IMR-90 (cell line): ENCODE data around the gene FMN2. TPM values are rescaled to one million over a fixed set of nuclear protein-coding genes. Genes with fewer than 3 reads are reported as not detected.

Source experiments
- ATAC-seq: fragments of 200-7000 bp; cut with Tn5 transposase; 2 replicates; pipeline ENCODE4 v1.9.1; 2020; ENCODE audit warnings: low read depth, mild to moderate bottlenecking, moderate library complexity
- BruUV-seq: library from RNA; stranded (reverse); fragments of 400-500 nt; replicated peaks from 2 replicates; lab custom pipeline; 2021; lab: Mats Ljungman, UMichigan
- CTCF ChIA-PET: fragments of 300-600 bp; formaldehyde crosslinking; extraction: SDS; loops from one replicate; lab custom pipeline; 2021; ENCODE audit warnings: antibody characterized with exemption; lab: Yijun Ruan, JAX
- POLR2A ChIA-PET: fragments of 300-600 bp; sonication (Branson Sonifier 250); formaldehyde crosslinking; loops from one replicate; lab custom pipeline; 2022; ENCODE audit warnings: antibody characterized with exemption; ENCODE audit not compliant: unreplicated experiment; lab: Charles Lee
- DNase-seq: peaks from one replicate; pipeline ENCODE4 v3.0.0; 2013
- H2AFZ ChIP-seq: replicated peaks from 2 replicates; pipeline ENCODE3; 2013; ENCODE audit warnings: low read length, mild to moderate bottlenecking; ENCODE audit not compliant: poor library complexity
- H2AK5ac ChIP-seq: 2 replicates; pipeline ENCODE4 v1.6.1; 2013; ENCODE audit warnings: low read depth, low read length, inconsistent platforms
- H2AK9ac ChIP-seq: replicated peaks from 2 replicates; pipeline ENCODE3; 2013; ENCODE audit warnings: mild to moderate bottlenecking, low read depth, low read length, moderate library complexity; ENCODE audit not compliant: poor library complexity
- H2BK120ac ChIP-seq: 2 replicates; pipeline ENCODE4 v1.6.1; 2013; ENCODE audit warnings: low read depth, low read length, inconsistent platforms
- H2BK15ac ChIP-seq: 3 replicates; pipeline ENCODE4 v1.6.1; 2013; ENCODE audit warnings: low read depth, low read length, inconsistent platforms
- H2BK20ac ChIP-seq: 2 replicates; pipeline ENCODE4 v1.6.1; 2013; ENCODE audit warnings: low read depth, mild to moderate bottlenecking, inconsistent platforms, low read length, moderate library complexity
- H2BK5ac ChIP-seq: 2 replicates; pipeline ENCODE4 v1.6.1; 2013; ENCODE audit warnings: mild to moderate bottlenecking, low read depth, low read length, inconsistent platforms; ENCODE audit not compliant: poor library complexity, severe bottlenecking
- H3K14ac ChIP-seq: replicated peaks from 2 replicates; pipeline ENCODE4 v1.6.1; 2013; ENCODE audit warnings: low read depth, low read length, inconsistent platforms
- H3K18ac ChIP-seq: 2 replicates; pipeline ENCODE4 v1.6.1; 2013; ENCODE audit warnings: low read depth, low read length, control low read depth
- H3K23ac ChIP-seq: 2 replicates; pipeline ENCODE4 v1.6.1; 2013; ENCODE audit warnings: low read depth, low read length, inconsistent platforms
- H3K27ac ChIP-seq: 2 replicates; pipeline ENCODE4 v1.5.1; 2013; ENCODE audit warnings: mild to moderate bottlenecking, control low read depth, low read length; ENCODE audit not compliant: insufficient read depth
- H3K27me3 ChIP-seq: 2 replicates; pipeline ENCODE4 v1.6.1; 2013; ENCODE audit warnings: low read length; ENCODE audit not compliant: control insufficient read depth, insufficient read depth
- H3K36me3 ChIP-seq: 2 replicates; pipeline ENCODE4 v1.6.1; 2013; ENCODE audit warnings: low read length, mixed read lengths; ENCODE audit not compliant: control insufficient read depth, insufficient read depth
- H3K4ac ChIP-seq: 2 replicates; pipeline ENCODE4 v1.6.1; 2013; ENCODE audit warnings: low read depth, low read length, inconsistent platforms
- H3K4me1 ChIP-seq: 2 replicates; pipeline ENCODE4 v1.6.1; 2013; ENCODE audit warnings: low read length, mixed read lengths; ENCODE audit not compliant: control insufficient read depth, insufficient read depth
- H3K4me2 ChIP-seq: 2 replicates; pipeline ENCODE4 v1.6.1; 2013; ENCODE audit warnings: low read depth, mild to moderate bottlenecking, control low read depth, low read length, moderate library complexity
- H3K4me3 ChIP-seq: 2 replicates; pipeline ENCODE4 v1.5.1; 2013; ENCODE audit warnings: low read depth, mild to moderate bottlenecking, control low read depth, low read length, moderate library complexity; ENCODE audit not compliant: insufficient read depth
- H3K56ac ChIP-seq: 2 replicates; pipeline ENCODE4 v1.6.1; 2013; ENCODE audit warnings: low read length, inconsistent platforms; ENCODE audit not compliant: insufficient read depth; ENCODE audit errors: extremely low read depth
- H3K79me1 ChIP-seq, 2 experiments: 2 replicates each; pipeline ENCODE4 v1.6.1; 2013; ENCODE audit warnings: low read length in 2 of 2, inconsistent platforms in 1 of 2, low read depth in 1 of 2
- H3K9ac ChIP-seq: 2 replicates; pipeline ENCODE4 v1.6.1; 2013; ENCODE audit warnings: low read depth, low read length, control low read depth
- H3K9me1 ChIP-seq: 2 replicates; pipeline ENCODE4 v1.6.1; 2013; ENCODE audit warnings: low read length, inconsistent platforms; ENCODE audit not compliant: insufficient read depth
- H3K9me3 ChIP-seq: 2 replicates; pipeline ENCODE4 v1.6.1; 2013; ENCODE audit warnings: low read length; ENCODE audit not compliant: control insufficient read depth, insufficient read depth
- H4K20me1 ChIP-seq: 2 replicates; pipeline ENCODE4 v1.6.1; 2013; ENCODE audit warnings: low read length, inconsistent platforms; ENCODE audit not compliant: insufficient read depth
- H4K5ac ChIP-seq: 2 replicates; pipeline ENCODE4 v1.6.1; 2013; ENCODE audit warnings: mild to moderate bottlenecking, low read depth, low read length, control low read depth
- H4K8ac ChIP-seq, 2 experiments: 2 replicates each; pipeline ENCODE4 v1.6.1; 2013; ENCODE audit warnings: low read depth in 2 of 2, low read length in 2 of 2, control low read depth in 1 of 2, inconsistent platforms in 1 of 2
- H4K91ac ChIP-seq: 2 replicates; pipeline ENCODE4 v1.6.1; 2013; ENCODE audit warnings: low read depth, low read length, inconsistent platforms; ENCODE audit not compliant: insufficient read depth
- FOS ChIP-seq: fragments of 150-350 bp; IDR thresholded peaks from 2 replicates; pipeline ENCODE4 v1.6.1; 2016; ENCODE audit warnings: low read depth, low read length
- NFE2L2 ChIP-seq: fragments of 150-350 bp; IDR thresholded peaks from 2 replicates; pipeline ENCODE4 v1.6.1; 2016; ENCODE audit warnings: low read depth, mild to moderate bottlenecking, low read length
- WGBS, 2 experiments: methylation state at CpG; one replicate each; pipeline versions ENCODE4 v1.1.5 to v1.1.7; 2013; ENCODE audit warnings: missing lambda C conversion rate in 2 of 2; ENCODE audit not compliant: insufficient read length in 1 of 2; ENCODE audit errors: extremely low coverage in 2 of 2; 5-methylcytosine and 5-hydroxymethylcytosine counted together
- dilution Hi-C: fragments of 300-500 bp; cut with HindIII; formaldehyde crosslinking; loops from one replicate; pipeline ENCODE4 v1.14.3; 2018; ENCODE audit warnings: low sequenced_read_pairs; ENCODE audit not compliant: unreplicated experiment
- in situ Hi-C: fragments of 300-500 bp; cut with MboI; formaldehyde crosslinking; loops from 3 replicates; pipeline ENCODE4 v1.14.3; 2019; ENCODE audit warnings: low sequenced_read_pairs, inconsistent platforms, mixed read lengths
- intact Hi-C: fragments of 100-400 bp; cut with micrococcal nuclease; formaldehyde crosslinking; loops from 2 replicates; pipeline ENCODE4 v1.10.0; 2022
- polyA plus RNA-seq, 3 experiments: library from polyadenylated mRNA; depleted of rRNA; stranded (reverse); fragments of >200 nt; gene quantifications; 2 replicates each; pipeline ENCODE4 v1.2.3, GENCODE V29; 2012; ENCODE audit warnings: low replicate concordance in 1 of 3
- total RNA-seq: library from RNA; depleted of rRNA; stranded (reverse); fragments of >200 nt; gene quantifications from 2 replicates; pipeline ENCODE4 v1.2.3, GENCODE V29; 2012

Gene FMN2
- total and polyA plus RNA-seq, 2 of the 4 experiments (the other 2 are of a cell fraction), result 29.0 to 35.8 TPM

DNA sequence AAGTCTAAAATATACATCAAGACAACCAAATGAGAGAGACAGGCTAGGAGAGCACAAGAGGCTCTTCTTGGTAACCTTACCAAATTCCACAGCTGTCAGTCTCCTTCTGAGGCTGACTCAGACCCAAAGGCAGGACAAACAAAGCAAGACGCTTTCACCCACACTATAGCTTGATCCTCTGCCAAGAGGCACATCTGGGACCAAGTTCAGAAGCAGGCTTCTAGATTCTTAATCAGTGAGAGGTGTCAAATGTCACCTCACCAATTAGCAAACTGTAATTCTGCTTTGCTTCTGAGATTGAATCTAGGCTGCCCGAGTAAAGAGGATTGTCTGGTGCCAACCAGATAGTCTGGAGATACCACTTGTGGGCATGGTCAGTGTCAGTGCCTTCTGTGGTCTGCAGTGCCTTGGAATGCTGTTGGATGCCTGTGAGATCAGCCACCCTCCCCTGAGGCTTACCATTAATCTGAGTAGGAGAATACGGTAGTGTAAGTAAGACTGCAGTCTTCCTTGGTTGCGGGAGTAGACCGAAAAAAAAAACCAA, 151.0 kb downstream of the FMN2 start:
- TF ChIP-seq FOS (0 out of 2 replicates have a peak, but pooled peaks have one; percentile 3), NFE2L2 (no peak)
- Histone ChIP-seq H2BK15ac (peak overlapping the region; percentile 91; the same call in 2 of the 3 replicates), H3K23ac (peak overlapping the region; percentile 89), H3K4me1 (peaks cover 12% of the 10 kb centered on the region), H4K5ac (peak overlapping the region; percentile 56; the same call in 1 of the 2 replicates), H4K8ac (peak overlapping the region; percentile 11 to 88; a peak in 3 of 4 replicates), H3K36me3 (no peaks in the 10 kb centered on the region), H2BK120ac (peak overlapping the region; percentile 99), H3K9me1 (peaks cover 9% of the 10 kb centered on the region; the same call in 1 of the 2 replicates), H3K4me3 (no peak overlapping the region), H2AK5ac (peak overlapping the region; percentile 90), H2AFZ (peak overlapping the region; percentile 68), H3K4me2 (peak overlapping the region; percentile 63; the same call in 1 of the 2 replicates), H3K27ac (peak overlapping the region; percentile 46), H3K14ac (peak overlapping the region; percentile 96), H2BK20ac (peak overlapping the region; percentile 99), H4K20me1 (no peaks in the 10 kb centered on the region), H3K18ac (peak overlapping the region; percentile 81; the same call in 1 of the 2 replicates), H3K9me3 (no peaks in the 10 kb centered on the region), H3K56ac (peak overlapping the region; percentile 81; the same call in 1 of the 2 replicates), H3K4ac (peak overlapping the region; percentile 97), H2BK5ac (peak overlapping the region; percentile 90), H4K91ac (peak overlapping the region; percentile 86), H2AK9ac (peak overlapping the region; percentile 94), H3K27me3 (no peaks in the 10 kb centered on the region), H3K9ac (no peak overlapping the region), H3K79me1 (peaks cover 7 to 43% of the 10 kb centered on the region in 2 experiments)
- CTCF ChIA-PET, result no interaction called here
- dilution Hi-C loops, result no loop called here
- BruUV-seq, result no TSS peak
- POLR2A ChIA-PET, result no interaction called here
- peak; percentile 63 for ATAC-seq
- intact Hi-C loops, result no loop called here
- DNase-seq, result peak; percentile 80
- WGBS, 2 experiments, result 0% methylated on average over 1 of the region's 5 CpGs; no CpG with 5 or more reads in 1 of the 2 experiments
- in situ Hi-C loops, result no loop called here
